Measurements from ENCODE around the gene NRXN3.
A peak's percentile ranks its signal among the peaks of the same experiment; 100 is the strongest.

The NRXN3 gene

GRCh38 chr14:79225815-79226214 lies 1055.6 kb downstream of the NRXN3 start:
- DNase-seq (ENCODE audit: low read depth in 2 of 2) = no peak

- DNase-seq (ENCODE audit: low read depth in 2 of 2) = no peak
These were observed 1059.3 kb downstream of the NRXN3 start for GRCh38 chr14:79229383-79229909.

- no peak for DNase-seq (ENCODE audit: low read depth in 2 of 2)
These were observed 1072.5 kb downstream of the NRXN3 start for GRCh38 chr14:79242666-79243065.

GRCh38 chr14:79246173-79246572 lies 1076.0 kb downstream of the NRXN3 start:
- DNase-seq (ENCODE audit: low read depth in 2 of 2) = no peak

GRCh38 chr14:79248126-79248525 lies 1078.0 kb downstream of the NRXN3 start:
- no peak for DNase-seq (ENCODE audit: low read depth in 2 of 2)

GRCh38 chr14:79248771-79249170 lies 1078.6 kb downstream of the NRXN3 start:
- DNase-seq (ENCODE audit: low read depth in 2 of 2) = no peak

GRCh38 chr14:79251278-79251677 lies 1081.1 kb downstream of the NRXN3 start:
- no peak for DNase-seq (ENCODE audit: low read depth in 2 of 2)

GRCh38 chr14:79253576-79253975 lies 1083.4 kb downstream of the NRXN3 start:
- no peak for DNase-seq (ENCODE audit: low read depth in 2 of 2)

- DNase-seq (ENCODE audit: low read depth in 2 of 2) = peak; percentile 18 to 21
These were observed 1084.0 kb downstream of the NRXN3 start for GRCh38 chr14:79254069-79254775.

- DNase-seq (ENCODE audit: low read depth in 2 of 2) = no peak
These were observed 1086.2 kb downstream of the NRXN3 start for GRCh38 chr14:79256380-79256779.

GRCh38 chr14:79260406-79260805 lies 1090.2 kb downstream of the NRXN3 start:
- no peak for DNase-seq (ENCODE audit: low read depth in 2 of 2)

GRCh38 chr14:79265366-79265946 lies 1095.3 kb downstream of the NRXN3 start:
- DNase-seq (ENCODE audit: low read depth in 2 of 2) = no peak

GRCh38 chr14:79270361-79270760 lies 1100.2 kb downstream of the NRXN3 start:
- DNase-seq (ENCODE audit: low read depth in 2 of 2) = no peak

- DNase-seq (ENCODE audit: low read depth in 2 of 2) = no peak
These were observed 1100.9 kb downstream of the NRXN3 start for GRCh38 chr14:79271122-79271521.

- DNase-seq (ENCODE audit: low read depth in 2 of 2) = no peak
These were observed 1104.6 kb downstream of the NRXN3 start for GRCh38 chr14:79274641-79275291.

- no peak for DNase-seq (ENCODE audit: low read depth in 2 of 2)
These were observed 1105.1 kb downstream of the NRXN3 start for GRCh38 chr14:79275292-79275655.

- DNase-seq (ENCODE audit: low read depth in 2 of 2) = no peak
These were observed 1108.2 kb downstream of the NRXN3 start for GRCh38 chr14:79278286-79278797.

GRCh38 chr14:79278798-79279644 lies 1108.8 kb downstream of the NRXN3 start:
- DNase-seq (ENCODE audit: low read depth in 2 of 2) = peak; percentile 34 to 36

GRCh38 chr14:79279645-79280597 lies 1109.7 kb downstream of the NRXN3 start:
- no peak for DNase-seq (ENCODE audit: low read depth in 2 of 2)
